Sigmoid colon (tissue), 4 donors: Measurements from ENCODE around the gene SNAP47.

ENCODE experiments used
- EP300 ChIP-seq, 4 donors: sonication (generic); formaldehyde crosslinking; IDR thresholded peaks; one replicate each; pipeline ENCODE4 v1.6.1; 2017; ENCODE audit warnings: antibody characterized with exemption in 4 of 4
- POLR2A ChIP-seq, 2 donors: fragments of 450-650 bp; IDR thresholded peaks; one replicate each; pipeline ENCODE4 v1.6.1; 2016; ENCODE audit warnings: antibody characterized with exemption in 2 of 2, mild to moderate bottlenecking in 2 of 2, moderate library complexity in 2 of 2
- TF ChIP-seq, protein P1 (sequence below), 4 experiments: fragments of 450-650 bp in 3 of 4; fragments of 200-600 bp in 1 of 4; IDR thresholded peaks; one replicate each; pipeline ENCODE4 v1.5.1; 2016 to 2019; ENCODE audit warnings: antibody characterized with exemption in 4 of 4, mild to moderate bottlenecking in 3 of 4, moderate library complexity in 2 of 4

DNA sequence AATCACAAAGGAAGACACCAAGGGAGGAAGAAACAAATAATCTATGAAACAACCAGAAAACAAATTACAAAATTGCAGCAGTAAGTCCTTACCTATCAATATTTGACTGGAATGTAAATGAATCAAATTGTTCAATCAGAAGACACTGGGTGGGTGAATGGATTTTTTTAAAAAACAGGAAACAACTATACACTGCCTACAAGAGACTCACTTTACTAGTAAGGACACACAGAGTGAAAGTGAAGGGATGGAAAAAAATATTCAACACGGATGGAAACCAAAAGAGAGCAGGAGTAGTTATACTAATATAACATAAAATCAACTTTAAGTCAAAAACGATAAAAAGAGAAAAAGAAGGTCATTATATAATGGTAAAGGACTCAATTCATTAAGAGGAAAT is 73.8 kb downstream of the SNAP47 start:
- TF ChIP-seq EP300 (IDR thresholded peaks at IDR 0.05), result no peak
- no peak for TF ChIP-seq POLR2A (IDR thresholded peaks at IDR 0.05)
- TF ChIP-seq, protein P1, sequence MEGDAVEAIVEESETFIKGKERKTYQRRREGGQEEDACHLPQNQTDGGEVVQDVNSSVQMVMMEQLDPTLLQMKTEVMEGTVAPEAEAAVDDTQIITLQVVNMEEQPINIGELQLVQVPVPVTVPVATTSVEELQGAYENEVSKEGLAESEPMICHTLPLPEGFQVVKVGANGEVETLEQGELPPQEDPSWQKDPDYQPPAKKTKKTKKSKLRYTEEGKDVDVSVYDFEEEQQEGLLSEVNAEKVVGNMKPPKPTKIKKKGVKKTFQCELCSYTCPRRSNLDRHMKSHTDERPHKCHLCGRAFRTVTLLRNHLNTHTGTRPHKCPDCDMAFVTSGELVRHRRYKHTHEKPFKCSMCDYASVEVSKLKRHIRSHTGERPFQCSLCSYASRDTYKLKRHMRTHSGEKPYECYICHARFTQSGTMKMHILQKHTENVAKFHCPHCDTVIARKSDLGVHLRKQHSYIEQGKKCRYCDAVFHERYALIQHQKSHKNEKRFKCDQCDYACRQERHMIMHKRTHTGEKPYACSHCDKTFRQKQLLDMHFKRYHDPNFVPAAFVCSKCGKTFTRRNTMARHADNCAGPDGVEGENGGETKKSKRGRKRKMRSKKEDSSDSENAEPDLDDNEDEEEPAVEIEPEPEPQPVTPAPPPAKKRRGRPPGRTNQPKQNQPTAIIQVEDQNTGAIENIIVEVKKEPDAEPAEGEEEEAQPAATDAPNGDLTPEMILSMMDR (IDR thresholded peaks at IDR 0.05), result no peak
